Measurements from ENCODE around the gene SPOCK1.

GRCh38 chr5:137097203-137097602 lies 401.9 kb downstream of the SPOCK1 start:
- no peak for TF ChIP-seq POLR2AphosphoS5 (IDR thresholded peaks at IDR 0.05; ENCODE audit: low read depth, low read length)
- no peak for TF ChIP-seq SIN3A (IDR thresholded peaks at IDR 0.05; ENCODE audit: borderline replicate concordance, insufficient read depth, low read length)
- no peak for TF ChIP-seq REST (IDR thresholded peaks at IDR 0.05; ENCODE audit: insufficient read depth in 1 of 2, low read depth in 2 of 2, low read length in 2 of 2)
